IMR-90 (cell line): ENCODE measurements around the gene ALOX12. TPM values are rescaled to one million over a fixed set of nuclear protein-coding genes. Genes with fewer than 3 reads are reported as not detected.

Source experiments
- ATAC-seq: fragments of 200-7000 bp; cut with Tn5 transposase; 2 replicates; pipeline ENCODE4 v1.9.1; 2020; ENCODE audit warnings: low read depth, mild to moderate bottlenecking, moderate library complexity
- BruUV-seq: library from RNA; stranded (reverse); fragments of 400-500 nt; replicated peaks from 2 replicates; lab custom pipeline; 2021; lab: Mats Ljungman, UMichigan
- CTCF ChIA-PET: fragments of 300-600 bp; formaldehyde crosslinking; extraction: SDS; loops from one replicate; lab custom pipeline; 2021; ENCODE audit warnings: antibody characterized with exemption; lab: Yijun Ruan, JAX
- POLR2A ChIA-PET: fragments of 300-600 bp; sonication (Branson Sonifier 250); formaldehyde crosslinking; loops from one replicate; lab custom pipeline; 2022; ENCODE audit warnings: antibody characterized with exemption; ENCODE audit not compliant: unreplicated experiment; lab: Charles Lee
- DNase-seq: peaks from one replicate; pipeline ENCODE4 v3.0.0; 2013
- H2AFZ ChIP-seq: replicated peaks from 2 replicates; pipeline ENCODE3; 2013; ENCODE audit warnings: low read length, mild to moderate bottlenecking; ENCODE audit not compliant: poor library complexity
- H2AK5ac ChIP-seq: 2 replicates; pipeline ENCODE4 v1.6.1; 2013; ENCODE audit warnings: low read depth, low read length, inconsistent platforms
- H2AK9ac ChIP-seq: replicated peaks from 2 replicates; pipeline ENCODE3; 2013; ENCODE audit warnings: mild to moderate bottlenecking, low read depth, low read length, moderate library complexity; ENCODE audit not compliant: poor library complexity
- H2BK120ac ChIP-seq: 2 replicates; pipeline ENCODE4 v1.6.1; 2013; ENCODE audit warnings: low read depth, low read length, inconsistent platforms
- H2BK15ac ChIP-seq: 3 replicates; pipeline ENCODE4 v1.6.1; 2013; ENCODE audit warnings: low read depth, low read length, inconsistent platforms
- H2BK20ac ChIP-seq: 2 replicates; pipeline ENCODE4 v1.6.1; 2013; ENCODE audit warnings: low read depth, mild to moderate bottlenecking, inconsistent platforms, low read length, moderate library complexity
- H2BK5ac ChIP-seq: 2 replicates; pipeline ENCODE4 v1.6.1; 2013; ENCODE audit warnings: mild to moderate bottlenecking, low read depth, low read length, inconsistent platforms; ENCODE audit not compliant: poor library complexity, severe bottlenecking
- H3K14ac ChIP-seq: replicated peaks from 2 replicates; pipeline ENCODE4 v1.6.1; 2013; ENCODE audit warnings: low read depth, low read length, inconsistent platforms
- H3K18ac ChIP-seq: 2 replicates; pipeline ENCODE4 v1.6.1; 2013; ENCODE audit warnings: low read depth, low read length, control low read depth
- H3K23ac ChIP-seq: 2 replicates; pipeline ENCODE4 v1.6.1; 2013; ENCODE audit warnings: low read depth, low read length, inconsistent platforms
- H3K27ac ChIP-seq: 2 replicates; pipeline ENCODE4 v1.5.1; 2013; ENCODE audit warnings: mild to moderate bottlenecking, control low read depth, low read length; ENCODE audit not compliant: insufficient read depth
- H3K27me3 ChIP-seq: 2 replicates; pipeline ENCODE4 v1.6.1; 2013; ENCODE audit warnings: low read length; ENCODE audit not compliant: control insufficient read depth, insufficient read depth
- H3K36me3 ChIP-seq: 2 replicates; pipeline ENCODE4 v1.6.1; 2013; ENCODE audit warnings: low read length, mixed read lengths; ENCODE audit not compliant: control insufficient read depth, insufficient read depth
- H3K4ac ChIP-seq: 2 replicates; pipeline ENCODE4 v1.6.1; 2013; ENCODE audit warnings: low read depth, low read length, inconsistent platforms
- H3K4me1 ChIP-seq: 2 replicates; pipeline ENCODE4 v1.6.1; 2013; ENCODE audit warnings: low read length, mixed read lengths; ENCODE audit not compliant: control insufficient read depth, insufficient read depth
- H3K4me2 ChIP-seq: 2 replicates; pipeline ENCODE4 v1.6.1; 2013; ENCODE audit warnings: low read depth, mild to moderate bottlenecking, control low read depth, low read length, moderate library complexity
- H3K4me3 ChIP-seq: 2 replicates; pipeline ENCODE4 v1.5.1; 2013; ENCODE audit warnings: low read depth, mild to moderate bottlenecking, control low read depth, low read length, moderate library complexity; ENCODE audit not compliant: insufficient read depth
- H3K56ac ChIP-seq: 2 replicates; pipeline ENCODE4 v1.6.1; 2013; ENCODE audit warnings: low read length, inconsistent platforms; ENCODE audit not compliant: insufficient read depth; ENCODE audit errors: extremely low read depth
- H3K79me1 ChIP-seq, 2 experiments: 2 replicates each; pipeline ENCODE4 v1.6.1; 2013; ENCODE audit warnings: low read length in 2 of 2, inconsistent platforms in 1 of 2, low read depth in 1 of 2
- H3K9ac ChIP-seq: 2 replicates; pipeline ENCODE4 v1.6.1; 2013; ENCODE audit warnings: low read depth, low read length, control low read depth
- H3K9me1 ChIP-seq: 2 replicates; pipeline ENCODE4 v1.6.1; 2013; ENCODE audit warnings: low read length, inconsistent platforms; ENCODE audit not compliant: insufficient read depth
- H3K9me3 ChIP-seq: 2 replicates; pipeline ENCODE4 v1.6.1; 2013; ENCODE audit warnings: low read length; ENCODE audit not compliant: control insufficient read depth, insufficient read depth
- H4K20me1 ChIP-seq: 2 replicates; pipeline ENCODE4 v1.6.1; 2013; ENCODE audit warnings: low read length, inconsistent platforms; ENCODE audit not compliant: insufficient read depth
- H4K5ac ChIP-seq: 2 replicates; pipeline ENCODE4 v1.6.1; 2013; ENCODE audit warnings: mild to moderate bottlenecking, low read depth, low read length, control low read depth
- H4K8ac ChIP-seq, 2 experiments: 2 replicates each; pipeline ENCODE4 v1.6.1; 2013; ENCODE audit warnings: low read depth in 2 of 2, low read length in 2 of 2, control low read depth in 1 of 2, inconsistent platforms in 1 of 2
- H4K91ac ChIP-seq: 2 replicates; pipeline ENCODE4 v1.6.1; 2013; ENCODE audit warnings: low read depth, low read length, inconsistent platforms; ENCODE audit not compliant: insufficient read depth
- RAD21 ChIP-seq: IDR thresholded peaks from 2 replicates; pipeline ENCODE4 v1.6.1; 2012; ENCODE audit warnings: low read length, improper control_type of control experiment
- WGBS, 2 experiments: methylation state at CpG; one replicate each; pipeline versions ENCODE4 v1.1.5 to v1.1.7; 2013; ENCODE audit warnings: missing lambda C conversion rate in 2 of 2; ENCODE audit not compliant: insufficient read length in 1 of 2; ENCODE audit errors: extremely low coverage in 2 of 2; 5-methylcytosine and 5-hydroxymethylcytosine counted together
- dilution Hi-C: fragments of 300-500 bp; cut with HindIII; formaldehyde crosslinking; loops from one replicate; pipeline ENCODE4 v1.14.3; 2018; ENCODE audit warnings: low sequenced_read_pairs; ENCODE audit not compliant: unreplicated experiment
- in situ Hi-C: fragments of 300-500 bp; cut with MboI; formaldehyde crosslinking; loops from 3 replicates; pipeline ENCODE4 v1.14.3; 2019; ENCODE audit warnings: low sequenced_read_pairs, inconsistent platforms, mixed read lengths
- intact Hi-C: fragments of 100-400 bp; cut with micrococcal nuclease; formaldehyde crosslinking; loops from 2 replicates; pipeline ENCODE4 v1.10.0; 2022
- polyA plus RNA-seq, 3 experiments: library from polyadenylated mRNA; depleted of rRNA; stranded (reverse); fragments of >200 nt; gene quantifications; 2 replicates each; pipeline ENCODE4 v1.2.3, GENCODE V29; 2012; ENCODE audit warnings: low replicate concordance in 1 of 3
- total RNA-seq: library from RNA; depleted of rRNA; stranded (reverse); fragments of >200 nt; gene quantifications from 2 replicates; pipeline ENCODE4 v1.2.3, GENCODE V29; 2012

The ALOX12 gene
- total and polyA plus RNA-seq, 2 of the 4 experiments (the other 2 are of a cell fraction): 0.03 TPM; not detected in 1

- in situ Hi-C loops: no loop called here
- H4K8ac ChIP-seq: no peak overlapping the region
- no peak overlapping the region for H2BK20ac ChIP-seq
- H2AFZ ChIP-seq: no peak overlapping the region
- TF ChIP-seq RAD21: no peak
- H4K91ac ChIP-seq: no peak overlapping the region
- H3K23ac ChIP-seq: no peak overlapping the region
- no peak overlapping the region for H3K4me2 ChIP-seq
- no peak overlapping the region for H2AK9ac ChIP-seq
- dilution Hi-C loops: no loop called here
- H3K27me3 ChIP-seq: peaks cover 15% of the 10 kb centered on the region
- no peak overlapping the region for H2BK120ac ChIP-seq
- H3K9ac ChIP-seq: no peak overlapping the region
- ChIA-PET POLR2A (no interaction called here), CTCF (no interaction called here)
- intact Hi-C loops: no loop called here
- no peaks in the 10 kb centered on the region for H4K20me1 ChIP-seq
- H3K18ac ChIP-seq: no peak overlapping the region
- WGBS, 2 experiments: 78% methylated on average over 10 of the region's 19 CpGs; no CpG with 5 or more reads in 1 of the 2 experiments
- ATAC-seq (no peak), DNase-seq (no peak)
- no peak overlapping the region for H3K56ac ChIP-seq
- no peak overlapping the region for H3K14ac ChIP-seq
- H3K9me3 ChIP-seq: no peaks in the 10 kb centered on the region
- H3K9me1 ChIP-seq: peaks cover 8% of the 10 kb centered on the region; the same call in 1 of the 2 replicates
- no peak overlapping the region for H2BK5ac ChIP-seq
- no TSS peak for BruUV-seq
- H3K4ac ChIP-seq: no peak overlapping the region
- no peak overlapping the region for H3K4me3 ChIP-seq
- H4K5ac ChIP-seq: no peak overlapping the region
- H3K27ac ChIP-seq: no peak overlapping the region
- H2AK5ac ChIP-seq: no peak overlapping the region
- no peaks in the 10 kb centered on the region for H3K36me3 ChIP-seq
- H3K4me1 ChIP-seq: peaks cover 11% of the 10 kb centered on the region
- peaks cover 5 to 17% of the 10 kb centered on the region in 2 experiments; a peak in 1 of 4 replicates for H3K79me1 ChIP-seq
- no peak overlapping the region for H2BK15ac ChIP-seq
Measured at GRCh38 chr17:7038025-7038862, 42.4 kb downstream of the ALOX12 start.
